HUDEP-2 (cell line): ENCODE data around the gene KIF2C.
"Not testable (repeated sequence)": the region's sequence is repeated elsewhere in the genome, so short reads cannot be mapped to it uniquely, and the experiment has no call there.

Experiments used
- DNase-seq, 76 experiments: peaks; one replicate each; lab custom pipeline; 2025; ENCODE audit not compliant: unreplicated experiment in 76 of 76; lab: John Stamatoyannopoulos, UW

Gene KIF2C

GRCh38 chr1:44718091-44718490, 21.5 kb upstream of the KIF2C start:
- no peak for DNase-seq

DNA sequence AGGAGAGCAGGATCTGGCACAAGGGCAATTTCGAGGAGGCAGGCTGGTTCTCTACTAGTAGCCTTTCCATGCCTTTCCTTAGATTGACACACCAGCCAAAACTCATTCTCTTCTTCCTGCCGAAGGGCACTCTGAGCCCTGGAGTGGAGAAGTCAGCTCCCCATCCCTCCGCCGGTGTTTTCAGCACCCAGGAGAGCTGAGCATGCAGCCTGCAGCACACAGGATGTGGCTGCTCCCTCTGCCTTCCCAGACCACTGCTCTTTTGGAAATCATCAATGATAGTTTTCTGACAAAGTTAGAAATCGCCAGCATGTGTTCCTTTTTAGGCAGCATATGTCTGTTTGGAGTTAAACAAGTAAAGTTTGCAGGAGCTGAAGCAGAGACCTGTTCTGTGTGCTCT, 20.3 kb upstream of the KIF2C start:
- DNase-seq, result no peak

- no peak for DNase-seq
Observed at GRCh38 chr1:44720281-44720680, 19.4 kb upstream of the KIF2C start.

DNA sequence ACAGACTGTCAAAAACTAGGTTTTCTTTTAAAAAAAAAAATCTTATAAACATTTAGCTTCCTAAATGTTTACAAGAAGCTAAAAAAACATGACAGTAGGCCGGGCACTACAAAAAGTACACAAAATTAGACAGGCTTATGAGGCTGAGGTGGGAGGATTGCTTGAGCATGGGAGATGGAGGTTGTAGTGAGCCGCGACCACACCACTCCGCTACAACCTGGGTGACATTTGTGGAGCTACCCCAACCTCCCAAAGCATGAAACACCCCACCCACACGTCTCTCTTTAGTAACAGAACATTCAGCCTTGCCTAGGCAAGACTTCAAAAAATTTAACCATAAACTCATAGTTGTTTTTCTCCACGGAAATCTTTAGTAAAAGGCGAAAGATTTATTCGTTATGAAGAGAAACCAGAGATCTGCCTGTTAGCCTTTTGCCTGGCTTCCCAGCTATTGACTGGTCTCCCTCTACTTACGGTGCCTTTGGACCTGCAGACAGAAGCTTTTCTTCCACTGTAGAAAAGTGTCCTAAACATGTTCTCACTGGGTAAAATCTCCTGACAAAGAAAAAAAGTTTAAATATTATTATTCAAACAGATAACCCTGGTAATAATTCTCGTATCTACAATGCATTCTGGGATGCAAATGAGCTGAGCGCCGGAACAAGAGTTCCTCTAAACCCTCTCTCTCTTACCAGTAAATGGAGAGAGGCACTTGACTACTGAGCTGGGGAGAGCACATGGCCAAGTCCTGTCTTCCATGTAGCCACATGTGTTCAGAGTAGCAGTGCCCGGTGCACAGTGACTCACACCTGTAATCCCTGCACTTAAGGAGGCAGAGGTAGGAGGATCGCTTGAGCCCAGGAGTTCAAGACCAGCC, 17.9 kb upstream of the KIF2C start:
- DNase-seq, result peak in 74 of 76 experiments; percentile 24 to 96 (median 84)

DNA sequence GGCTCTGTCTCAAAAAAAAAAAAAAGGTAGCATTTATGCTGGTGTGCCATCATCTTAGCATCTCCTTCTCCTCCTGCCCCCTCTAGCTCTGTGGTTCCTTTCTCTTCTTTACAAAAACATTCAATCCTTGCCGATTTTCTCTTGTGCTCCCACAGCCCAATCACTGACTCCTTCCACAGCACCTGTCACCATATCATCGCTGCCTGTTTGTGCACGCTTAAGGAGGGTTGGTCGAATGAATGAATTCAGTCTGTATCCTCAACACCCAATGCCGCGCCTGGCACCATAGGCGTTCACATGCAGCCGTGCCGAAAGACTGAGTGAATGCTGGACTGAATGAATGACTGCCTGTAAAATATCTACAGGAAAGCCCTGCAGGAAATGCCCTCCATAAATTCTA, 16.6 kb upstream of the KIF2C start:
- no peak for DNase-seq

GRCh38 chr1:44723496-44724295, 15.9 kb upstream of the KIF2C start:
- peak in 17 of 76 experiments; percentile 6 to 45 (median 25) for DNase-seq

DNA sequence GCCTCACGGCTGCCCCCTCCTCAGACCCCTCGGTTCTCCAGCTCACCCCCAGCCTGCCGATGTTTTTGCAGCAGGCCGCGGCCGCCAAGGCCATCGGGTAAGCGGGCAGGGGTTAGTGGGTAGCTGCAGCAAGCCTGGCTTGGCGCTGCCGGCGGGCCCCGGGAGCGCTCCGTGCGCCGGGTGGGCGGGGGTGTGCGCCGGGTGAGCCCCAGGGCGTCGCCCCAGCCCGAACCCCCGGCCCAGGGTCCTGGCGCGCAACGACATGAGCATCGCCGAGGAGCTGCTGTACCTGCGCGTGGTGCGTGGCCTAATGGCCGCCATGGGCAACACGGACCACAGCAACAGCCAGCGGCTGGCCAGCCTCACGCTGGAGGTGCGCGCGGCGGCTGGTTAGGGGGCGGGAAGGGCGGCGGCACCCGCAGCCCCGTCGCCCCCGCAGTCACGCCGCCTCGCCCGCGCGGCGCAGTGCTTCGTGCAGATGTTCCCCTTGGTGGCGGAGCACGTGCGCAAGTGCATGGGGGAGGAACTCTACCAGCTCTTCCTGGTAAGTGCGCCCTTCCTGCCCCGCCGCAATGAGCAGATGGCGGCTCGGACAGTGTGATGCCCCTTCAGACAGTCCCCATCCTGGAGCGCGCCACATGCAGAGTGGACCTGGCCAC, 15.2 kb upstream of the KIF2C start:
- DNase-seq, result no peak

DNA sequence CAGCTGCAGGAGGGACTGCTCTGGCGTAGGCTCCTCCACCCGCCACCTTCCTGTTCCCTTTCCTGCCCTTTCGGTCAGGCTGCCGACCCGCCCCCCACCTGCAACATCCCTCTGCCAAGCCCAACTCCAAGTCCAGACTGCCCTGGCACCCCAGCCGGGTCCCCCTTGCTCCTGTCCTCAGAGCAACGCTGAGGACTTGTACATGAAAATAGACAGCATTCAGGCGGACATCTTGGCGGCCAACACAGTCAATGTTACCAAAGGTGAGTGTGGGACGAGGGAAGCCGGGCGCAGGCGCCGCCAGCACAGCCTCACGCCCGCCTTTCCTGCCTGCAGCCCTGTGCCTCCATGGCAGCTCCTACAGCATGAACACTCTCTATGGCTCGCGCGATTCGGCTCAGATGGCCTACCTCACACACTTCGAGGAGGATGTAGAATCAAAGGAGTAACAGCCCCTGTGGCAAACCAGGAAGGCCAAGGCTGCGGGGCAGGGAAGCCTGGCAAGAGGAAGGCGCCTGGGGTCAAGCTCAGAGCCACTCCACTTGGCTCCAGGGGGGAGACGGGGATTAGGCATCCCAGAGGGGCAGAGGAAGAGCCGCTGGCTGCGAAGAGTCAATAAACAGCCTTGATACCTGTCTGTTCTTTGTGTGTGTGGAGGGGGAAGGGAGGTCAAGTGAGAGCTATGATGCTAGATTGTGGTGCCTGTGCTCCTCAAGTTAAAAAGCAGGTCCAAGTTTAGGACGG, 14.5 kb upstream of the KIF2C start:
- no peak for DNase-seq

DNA sequence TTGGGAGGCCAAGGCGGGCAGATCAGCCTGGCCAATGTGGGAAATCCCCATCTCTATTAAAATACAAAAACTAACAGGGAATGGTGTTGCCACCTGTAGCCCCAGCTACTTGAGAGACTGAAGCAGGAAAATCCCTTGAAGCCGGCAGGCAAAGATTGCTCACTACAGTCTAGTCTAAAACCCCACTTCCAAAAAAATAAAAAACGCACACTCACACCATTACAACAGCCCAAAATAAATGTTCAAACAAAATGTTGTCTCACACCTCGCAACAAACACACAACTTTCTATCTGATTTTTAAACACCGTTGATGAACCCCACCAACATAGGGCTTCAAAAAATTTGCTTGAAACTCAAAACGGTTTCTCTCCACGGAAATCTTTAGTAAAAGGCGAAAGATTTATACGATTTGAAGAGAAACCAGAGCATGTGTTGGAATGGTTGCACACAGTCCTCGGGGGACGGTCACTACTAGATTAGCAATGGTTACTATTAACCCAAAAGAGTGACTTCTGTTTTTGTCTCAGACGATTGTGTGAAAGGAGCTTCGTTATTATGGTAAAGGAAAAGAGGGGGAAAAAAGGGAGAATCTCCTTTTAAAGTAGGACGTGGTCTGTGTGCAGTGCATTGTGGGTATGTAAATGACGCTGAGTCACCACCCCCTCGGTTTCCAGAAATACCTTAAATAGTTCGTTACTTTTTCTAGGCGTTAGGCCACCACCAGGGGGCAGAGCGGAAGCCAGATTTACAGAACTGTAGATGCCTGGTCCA, 8.7 kb upstream of the KIF2C start, which contains the start of gene RNU5D-1:
TSS of gene RNU5D-1 (minus strand) at position 430 of the 772 bp plus-strand sequence.
- DNase-seq, result peak in 75 of 76 experiments; percentile 45 to 97 (median 86)

DNA sequence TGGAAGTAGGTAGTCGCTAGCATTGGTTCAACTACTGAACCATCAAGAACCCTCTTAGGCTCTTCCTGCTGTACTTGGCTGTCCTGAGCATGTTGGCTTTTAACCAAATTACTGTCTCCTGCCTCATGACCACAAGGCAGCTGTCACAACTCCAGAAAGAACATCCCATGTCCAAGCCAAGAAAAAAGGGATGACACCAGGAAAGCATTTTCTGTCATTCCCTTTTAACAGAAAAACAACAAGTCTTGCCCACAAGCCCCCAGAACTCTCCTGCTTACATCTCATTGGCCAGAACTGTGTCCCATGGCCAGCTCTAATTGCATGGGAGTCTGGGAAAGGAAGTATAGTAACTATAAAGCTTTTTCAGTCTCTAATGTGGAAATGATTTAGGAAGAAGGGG, 6.3 kb upstream of the KIF2C start:
- no peak for DNase-seq

GRCh38 chr1:44733784-44734183, 5.9 kb upstream of the KIF2C start:
- no peak for DNase-seq

- no peak for DNase-seq
Observed at GRCh38 chr1:44735992-44736391, 3.6 kb upstream of the KIF2C start.

- DNase-seq, result not testable (repeated sequence)
Observed at GRCh38 chr1:44738953-44739306, 707 bp upstream of the KIF2C start.

GRCh38 chr1:44740179-44740617, 561 bp downstream of the KIF2C start:
- DNase-seq, result peak in 1 of 76 experiments; percentile 45

- no peak for DNase-seq
Observed at GRCh38 chr1:44743211-44743610, 3.6 kb downstream of the KIF2C start.

- no peak for DNase-seq
Observed at GRCh38 chr1:44747878-44748277, 8.2 kb downstream of the KIF2C start.

- no peak for DNase-seq
Observed at GRCh38 chr1:44757420-44757819, 17.8 kb downstream of the KIF2C start.

- DNase-seq, result no peak
Observed at GRCh38 chr1:44759077-44759476, 19.4 kb downstream of the KIF2C start.

DNA sequence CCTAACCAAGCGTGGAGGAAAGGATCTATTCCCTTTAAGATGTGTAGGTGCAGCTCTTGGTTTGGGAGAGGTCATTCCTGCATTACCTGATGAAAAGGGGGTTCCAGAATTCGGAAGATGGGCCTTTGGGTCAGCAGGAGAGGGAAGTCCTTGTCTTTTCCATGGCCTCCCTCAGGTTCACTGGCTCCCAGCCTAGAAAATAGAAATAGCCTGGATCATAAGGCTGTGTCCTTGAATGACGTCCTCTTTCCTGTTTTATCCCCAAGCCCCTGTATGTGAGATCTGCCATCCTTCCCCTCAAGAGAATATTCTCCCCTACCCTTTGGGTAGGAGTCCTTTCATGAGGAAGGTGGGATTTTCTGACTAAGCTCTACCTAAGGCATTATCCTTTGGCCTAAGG, 21.2 kb downstream of the KIF2C start:
- no peak for DNase-seq

GRCh38 chr1:44766421-44766820, 26.8 kb downstream of the KIF2C start:
- not testable (repeated sequence) for DNase-seq
